HG02943 (cell line): ENCODE measurements around the gene ACVRL1.
"Not testable (repeated sequence)": the region's sequence is repeated elsewhere in the genome, so short reads cannot be mapped to it uniquely, and the experiment has no call there.

Experiments used
- ATAC-seq: cut with Tn5 transposase; IDR thresholded peaks from one replicate; pipeline ENCODE4 v1.9.1; 2021; ENCODE audit warnings: mild to moderate bottlenecking, low read depth, moderate library complexity; ENCODE audit not compliant: unreplicated experiment

Gene ACVRL1

GRCh38 chr12:51873251-51873994 is 33.9 kb upstream of the ACVRL1 start:
- ATAC-seq: no peak

- no peak for ATAC-seq
Measured at GRCh38 chr12:51874000-51874399, 33.3 kb upstream of the ACVRL1 start.

GRCh38 chr12:51874486-51874885 is 32.8 kb upstream of the ACVRL1 start:
- ATAC-seq: no peak

- ATAC-seq: no peak
Measured at GRCh38 chr12:51879102-51879501, 28.2 kb upstream of the ACVRL1 start.

- ATAC-seq: no peak
Measured at GRCh38 chr12:51883295-51883694, 24.0 kb upstream of the ACVRL1 start.

- ATAC-seq: no peak
Measured at GRCh38 chr12:51883998-51884675, 23.2 kb upstream of the ACVRL1 start.

- no peak for ATAC-seq
Measured at GRCh38 chr12:51884676-51885229, 22.6 kb upstream of the ACVRL1 start.

GRCh38 chr12:51885294-51886020 is 21.8 kb upstream of the ACVRL1 start:
- not testable (repeated sequence) for ATAC-seq

- no peak for ATAC-seq
Measured at GRCh38 chr12:51886021-51886710, 21.1 kb upstream of the ACVRL1 start.

GRCh38 chr12:51887476-51888315 is 19.6 kb upstream of the ACVRL1 start, which contains the start of gene ANKRD33:
Gene ANKRD33, plus strand, starts transcription at chr12:51888103. Its CDS starts 84 bp downstream, at chr12:51888187.
- no peak for ATAC-seq

GRCh38 chr12:51888316-51889215 is 18.7 kb upstream of the ACVRL1 start:
- no peak for ATAC-seq

GRCh38 chr12:51889216-51890132 is 17.8 kb upstream of the ACVRL1 start:
- ATAC-seq: no peak

- no peak for ATAC-seq
Measured at GRCh38 chr12:51890133-51890464, 17.2 kb upstream of the ACVRL1 start.

- no peak for ATAC-seq
Measured at GRCh38 chr12:51890511-51891171, 16.7 kb upstream of the ACVRL1 start.

GRCh38 chr12:51891843-51892242 is 15.5 kb upstream of the ACVRL1 start:
- ATAC-seq: no peak

GRCh38 chr12:51893786-51894185 is 13.5 kb upstream of the ACVRL1 start:
- ATAC-seq: no peak
